Glomerular visceral epithelial cell (primary cell): ENCODE measurements around the gene CARD10.

Experiments
- DNase-seq: peaks from one replicate; pipeline ENCODE4 v3.0.0-alpha.2; 2016; ENCODE audit errors: extremely low spot score

Gene CARD10

DNA sequence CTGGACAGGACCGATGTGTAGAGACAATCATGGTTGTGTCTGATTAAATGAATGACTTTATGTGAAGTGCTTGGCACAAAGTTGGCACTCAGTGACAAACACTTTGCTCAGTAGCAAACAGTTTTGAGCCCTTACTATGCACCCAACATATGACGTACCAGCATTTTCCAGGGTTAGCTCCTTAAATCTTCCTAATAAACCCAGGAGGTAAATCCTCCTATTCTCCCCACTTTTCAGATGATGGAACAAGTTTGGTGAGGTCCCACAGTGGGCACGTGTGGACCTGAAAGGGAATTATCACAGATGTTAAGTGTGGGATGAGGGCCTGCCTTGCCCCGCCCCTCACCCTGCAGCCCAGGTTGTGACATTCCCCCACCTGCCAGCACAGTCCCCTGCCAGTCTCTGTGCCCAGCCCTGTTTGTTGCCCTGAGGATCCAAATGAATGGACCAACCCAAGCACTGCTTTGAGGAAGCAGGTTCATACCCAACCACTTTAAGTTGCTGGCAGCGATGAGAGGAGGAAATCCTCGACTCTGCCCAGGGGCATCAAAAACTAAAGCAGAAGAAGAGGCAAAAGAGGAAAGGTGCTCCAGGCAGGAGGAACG, 6.6 kb upstream of the CARD10 start:
- no peak for DNase-seq

DNA sequence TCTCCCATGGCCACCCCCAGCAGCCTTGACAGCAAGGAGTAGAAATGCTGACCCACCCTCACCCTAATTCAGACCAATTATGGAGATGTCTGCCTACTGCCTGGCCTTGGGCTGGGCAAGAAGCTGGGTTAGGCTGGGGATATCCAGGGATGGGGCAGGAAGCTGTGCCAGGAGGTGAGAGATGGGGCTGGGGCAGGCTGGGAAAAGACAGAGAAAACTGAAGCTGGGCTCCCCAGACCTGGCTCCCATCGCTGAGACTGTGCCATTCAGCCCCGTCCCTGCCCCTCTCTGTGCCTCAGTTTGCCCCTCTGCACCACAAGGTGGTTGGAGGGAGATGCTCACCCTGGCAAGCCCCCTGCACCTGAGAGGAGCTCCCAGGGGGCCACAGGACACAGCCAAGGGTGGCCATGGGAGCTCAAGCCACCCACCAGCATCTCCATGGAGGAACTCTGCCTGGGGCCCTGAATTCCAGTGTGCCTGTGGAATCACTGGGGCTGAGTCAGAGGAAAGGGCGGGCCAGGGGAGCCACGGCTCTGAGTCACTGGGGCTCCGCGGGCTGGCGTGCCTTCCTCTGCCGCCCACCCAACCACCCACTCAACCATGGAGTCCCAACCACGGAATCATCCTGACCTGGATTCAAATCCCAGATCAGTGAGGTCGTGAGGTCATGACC, 6.0 kb upstream of the CARD10 start:
- peak; percentile 73 for DNase-seq

DNA sequence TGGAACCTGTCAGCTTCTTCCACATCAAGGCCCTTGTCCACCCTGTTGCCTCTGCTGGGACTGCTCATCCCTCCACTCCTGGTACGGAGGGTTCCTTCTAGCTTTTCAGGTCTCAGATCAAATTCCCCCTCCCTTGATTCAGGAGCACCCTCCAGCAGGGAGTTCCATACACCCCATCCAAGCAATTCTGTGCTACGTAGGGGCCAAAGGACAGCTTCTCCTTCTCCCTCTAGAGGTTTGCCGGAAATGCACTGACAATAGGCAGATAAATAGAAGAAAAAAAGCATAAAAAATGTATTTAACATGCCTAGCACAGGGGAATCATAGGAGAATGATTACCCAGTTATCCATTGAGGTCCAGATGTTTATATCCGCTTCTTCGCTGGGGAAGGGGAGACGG, 3.3 kb upstream of the CARD10 start:
- no peak for DNase-seq

DNA sequence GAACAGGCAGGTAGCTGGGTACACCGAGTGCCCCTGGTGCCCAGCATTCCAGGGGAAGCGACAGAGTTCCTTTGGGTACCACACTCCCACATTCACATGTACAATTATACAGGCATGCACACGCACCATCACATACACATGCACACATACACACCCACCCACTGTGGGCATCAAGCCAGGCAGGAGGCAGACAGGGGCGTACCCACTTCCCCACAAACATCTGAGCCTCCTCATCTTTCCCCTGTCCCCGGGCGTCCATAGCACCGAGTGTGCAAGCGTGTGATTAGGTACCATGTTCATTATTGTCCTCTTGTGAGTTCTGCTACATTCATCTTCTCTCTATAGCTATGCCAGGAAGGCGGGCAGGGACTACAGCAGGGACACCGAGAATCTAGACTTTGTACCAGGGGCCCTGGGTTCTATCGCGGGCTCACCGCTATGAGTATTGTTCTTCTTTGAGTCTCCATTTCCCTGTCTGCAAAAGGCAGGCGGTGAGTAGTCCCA, 2.1 kb upstream of the CARD10 start:
- DNase-seq = no peak

DNA sequence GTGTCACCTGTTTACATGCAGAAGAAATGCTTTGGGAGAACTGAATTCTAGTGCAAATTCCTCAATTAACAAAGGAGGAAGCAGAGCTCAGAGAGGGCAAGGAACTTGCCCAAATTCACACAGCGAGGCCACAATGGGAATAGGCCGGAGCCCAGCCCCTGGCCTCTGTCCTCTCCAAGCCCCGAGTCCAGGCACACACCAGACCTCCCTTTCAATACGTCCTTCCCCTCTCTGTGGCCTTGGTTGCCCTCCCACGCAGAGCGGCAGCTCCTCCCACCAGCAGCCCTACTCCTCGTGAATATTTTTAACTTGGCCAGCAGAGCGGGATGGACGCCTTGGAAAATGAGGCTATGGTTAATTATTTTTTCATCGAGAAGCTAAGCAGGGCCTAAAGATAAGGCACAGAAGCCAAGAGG, 1.6 kb upstream of the CARD10 start:
- no peak for DNase-seq

DNA sequence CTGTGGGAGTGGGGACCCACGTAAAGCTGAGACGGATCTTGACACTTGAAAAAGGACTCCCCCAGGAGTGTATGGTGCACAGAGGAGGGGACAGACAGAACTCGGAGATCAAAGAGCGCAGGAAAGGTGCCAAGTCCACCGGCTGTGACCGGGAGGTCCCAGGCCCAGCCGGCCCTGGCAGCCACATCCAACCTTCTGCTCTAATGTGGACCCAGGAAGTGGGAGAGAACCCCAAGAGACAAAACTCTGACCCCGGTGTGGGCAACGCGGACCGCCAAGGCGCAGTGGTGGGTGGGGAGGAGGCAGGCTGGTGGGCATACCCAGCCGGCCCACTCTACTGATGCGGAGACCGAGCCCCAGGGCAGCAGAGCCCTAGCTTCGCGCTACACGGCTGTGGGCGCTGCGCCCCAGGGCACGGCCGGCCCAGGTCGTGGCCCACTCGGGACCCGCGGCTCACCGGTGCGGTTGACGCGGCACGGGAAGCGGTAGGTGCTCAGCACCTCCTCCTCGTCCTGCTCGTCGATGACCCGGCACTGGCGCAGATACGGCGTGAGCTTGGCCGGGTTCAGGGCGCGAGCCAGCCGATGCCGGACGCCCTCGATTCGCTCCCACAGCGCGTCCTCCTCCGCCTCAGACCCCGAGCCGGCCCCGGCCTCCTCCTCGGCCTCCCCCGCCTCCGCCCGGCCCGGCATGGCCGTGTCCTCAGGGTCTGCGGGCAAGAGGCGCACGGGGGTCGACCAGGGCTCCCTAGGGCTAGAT, 527 bp downstream of the CARD10 start:
- no peak for DNase-seq

DNA sequence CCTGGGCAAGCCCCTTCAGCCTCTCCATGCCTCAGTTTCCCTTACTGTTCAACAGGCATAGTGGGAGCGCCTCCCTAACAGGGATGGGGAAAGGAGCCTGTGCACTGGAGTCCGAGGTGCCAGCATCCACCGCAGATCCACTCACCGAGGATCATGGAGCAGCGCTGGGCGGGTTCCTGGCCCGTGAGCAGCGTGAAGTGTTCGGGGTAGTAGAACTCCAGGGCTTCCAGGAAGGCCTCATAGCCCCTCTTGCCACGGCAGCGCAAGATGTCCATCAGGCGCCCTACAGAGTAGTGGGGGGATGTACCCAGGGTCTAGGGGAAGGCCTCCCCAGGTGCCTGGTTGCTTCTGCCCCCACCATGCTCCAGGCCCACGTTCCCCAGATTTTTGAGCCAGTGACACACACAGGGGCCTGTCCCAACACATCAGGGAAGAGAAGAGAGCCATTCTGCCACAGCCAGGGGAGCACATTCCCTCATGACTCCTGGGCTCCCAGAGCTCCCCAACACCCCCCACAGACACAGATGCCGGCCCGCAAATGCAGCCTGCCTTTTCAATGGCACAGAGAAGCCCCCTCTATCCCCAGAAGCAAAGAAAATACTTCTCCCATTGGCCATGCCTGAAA, 1.3 kb downstream of the CARD10 start:
- DNase-seq = no peak

DNA sequence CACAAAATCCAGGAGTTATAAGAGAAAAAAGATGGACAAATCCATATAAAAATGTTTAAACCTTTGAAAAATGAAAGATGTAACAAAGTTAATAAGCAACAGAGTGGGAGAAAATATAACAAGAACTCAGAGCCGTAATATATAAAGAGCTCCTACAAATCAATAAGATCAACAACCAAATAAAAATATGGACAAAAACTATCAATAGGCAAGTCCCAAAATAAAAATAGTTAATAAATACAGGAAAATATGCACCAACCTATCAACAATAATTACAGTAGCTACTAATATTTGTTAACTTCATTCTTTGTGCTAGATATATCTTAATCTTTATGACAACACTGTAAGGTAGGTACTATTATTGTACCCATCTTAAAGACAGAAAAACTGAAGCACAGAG, 2.8 kb downstream of the CARD10 start:
- DNase-seq = no peak

DNA sequence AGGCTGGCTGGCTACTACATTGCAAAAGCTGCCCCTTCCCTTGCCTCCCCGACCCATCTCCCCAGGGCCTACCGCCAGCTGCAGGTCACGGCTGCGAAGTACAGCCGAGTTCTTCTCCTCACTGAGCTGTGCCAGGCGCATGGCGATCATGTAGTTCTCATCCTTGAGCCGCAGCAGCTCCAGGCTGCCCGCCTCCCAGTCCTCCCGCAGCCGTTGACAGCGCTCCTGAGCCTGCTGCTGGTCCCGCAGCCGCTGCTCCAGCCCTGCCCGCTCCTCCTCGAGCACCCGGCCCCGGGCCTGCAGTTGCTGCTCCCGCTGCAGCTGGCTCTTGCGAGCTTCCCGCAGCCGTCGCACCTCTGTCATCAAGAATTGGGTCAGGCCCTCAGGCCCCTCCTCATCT, 3.3 kb downstream of the CARD10 start:
- DNase-seq = no peak

DNA sequence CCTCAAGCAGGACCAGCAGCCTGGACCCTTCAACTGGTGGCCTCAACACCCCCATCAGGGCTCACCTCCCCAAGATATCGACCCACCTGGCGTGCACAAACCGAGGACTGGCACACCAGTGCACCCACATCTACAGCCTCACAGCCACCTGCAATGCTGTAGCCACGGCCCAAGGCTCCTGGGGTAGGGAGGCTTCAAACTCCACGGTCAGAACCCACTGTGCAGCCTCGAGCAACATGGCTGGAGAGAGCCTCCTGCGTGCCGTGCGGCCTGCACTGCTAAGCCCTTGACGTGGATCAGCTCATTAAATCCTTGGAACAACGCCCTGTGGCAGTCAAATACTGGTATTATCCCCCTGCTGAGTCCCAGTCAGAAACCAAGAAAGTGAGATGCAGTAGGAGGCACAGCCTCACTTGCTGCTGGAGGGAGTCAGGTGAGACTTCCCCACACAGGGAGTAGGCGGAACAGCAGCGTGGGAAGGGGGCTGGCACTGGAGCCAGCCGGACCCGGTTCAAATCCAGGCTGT, 4.6 kb downstream of the CARD10 start:
- no peak for DNase-seq

DNA sequence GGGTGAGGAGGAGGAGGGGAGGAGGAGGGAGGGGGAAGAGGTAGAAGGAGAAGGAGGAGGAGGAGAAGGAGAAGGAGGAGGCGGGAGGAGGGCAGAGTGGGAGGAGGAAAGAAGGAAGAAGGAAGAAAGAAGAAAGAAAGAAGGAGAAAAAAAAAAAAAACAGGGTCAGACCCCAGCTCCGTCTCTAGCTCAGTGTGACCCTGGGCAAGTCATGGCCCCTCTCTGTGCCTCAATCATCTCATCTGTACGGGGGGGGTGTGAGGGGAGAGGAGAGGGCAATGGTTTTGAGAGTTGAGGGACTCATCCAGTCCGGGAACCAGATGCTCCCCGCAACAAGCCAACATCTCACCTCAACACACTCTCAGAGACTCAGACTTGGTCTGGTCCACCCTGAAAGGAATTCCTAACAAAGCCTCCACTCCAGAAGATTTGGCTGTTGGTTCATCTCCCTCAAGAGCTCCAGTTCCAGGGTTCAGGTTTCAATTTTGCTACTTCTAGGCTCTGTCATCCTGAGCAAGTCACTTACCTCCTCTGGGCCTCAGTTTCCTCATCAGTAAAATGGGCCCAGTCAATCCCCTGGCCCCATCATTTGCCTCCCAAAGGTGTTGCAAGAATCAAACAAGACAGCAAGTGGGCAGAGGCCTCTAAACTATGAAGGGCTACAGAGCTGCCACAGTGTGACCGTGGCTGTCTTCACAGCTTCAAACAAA, 7.7 kb downstream of the CARD10 start:
- no peak for DNase-seq

DNA sequence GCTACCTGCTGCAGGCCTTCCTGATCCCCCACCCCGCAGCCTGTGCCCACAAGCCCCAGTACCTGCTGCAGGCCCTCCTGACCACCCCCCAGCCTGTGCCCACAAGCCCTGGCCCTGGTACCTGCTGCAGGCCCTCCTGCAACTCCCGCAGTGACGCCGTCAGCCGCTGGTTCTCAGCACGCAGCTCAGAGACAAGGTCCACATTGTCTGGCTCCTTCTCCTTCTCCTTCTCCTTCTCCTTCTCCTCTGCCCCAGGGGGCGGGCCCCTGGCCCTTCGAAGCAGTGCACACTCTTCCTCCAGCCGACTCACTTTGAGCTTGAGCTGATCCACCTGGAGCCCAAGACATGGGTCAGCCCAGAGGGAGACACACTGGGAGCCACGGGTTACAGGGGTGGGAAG, 9.1 kb downstream of the CARD10 start:
- no peak for DNase-seq

DNA sequence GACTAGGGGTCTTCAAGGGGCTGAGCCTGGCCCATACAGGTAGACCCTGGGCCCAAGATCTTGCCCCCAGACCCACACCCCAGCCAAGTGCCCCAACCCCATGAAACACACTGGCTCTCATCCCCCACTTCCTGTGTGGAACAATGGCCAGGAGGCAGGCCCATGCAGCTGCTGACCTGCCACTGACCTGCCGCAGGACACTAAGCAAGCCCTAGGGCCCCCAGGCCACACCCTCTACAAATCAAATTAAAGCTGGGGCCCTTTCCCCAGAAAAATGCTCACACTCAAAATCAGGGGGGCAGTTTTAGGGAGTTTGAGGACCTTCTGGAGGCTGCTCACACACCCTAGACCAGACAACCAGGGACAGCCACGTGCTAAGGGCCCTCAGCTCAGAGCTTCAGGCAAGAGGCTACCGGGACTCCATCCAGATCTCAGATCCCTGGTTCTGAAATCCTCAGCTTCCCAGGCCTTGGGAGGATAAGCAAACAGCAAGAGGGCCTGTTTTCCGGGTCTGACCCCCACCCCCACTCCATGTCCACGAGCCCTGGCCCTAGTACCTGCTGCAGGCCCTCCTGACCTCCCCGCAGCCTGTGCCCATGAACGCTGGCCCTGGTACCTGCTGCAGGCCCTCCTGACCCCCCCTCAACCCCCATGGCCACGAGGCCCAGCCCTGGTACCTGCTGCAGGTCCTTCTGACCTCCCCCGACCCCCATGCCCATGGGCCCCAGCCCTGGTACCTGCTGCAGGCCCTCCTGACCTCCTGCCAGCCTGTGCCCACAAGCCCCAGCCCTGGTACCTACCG, 10.0 kb downstream of the CARD10 start:
- DNase-seq = no peak

DNA sequence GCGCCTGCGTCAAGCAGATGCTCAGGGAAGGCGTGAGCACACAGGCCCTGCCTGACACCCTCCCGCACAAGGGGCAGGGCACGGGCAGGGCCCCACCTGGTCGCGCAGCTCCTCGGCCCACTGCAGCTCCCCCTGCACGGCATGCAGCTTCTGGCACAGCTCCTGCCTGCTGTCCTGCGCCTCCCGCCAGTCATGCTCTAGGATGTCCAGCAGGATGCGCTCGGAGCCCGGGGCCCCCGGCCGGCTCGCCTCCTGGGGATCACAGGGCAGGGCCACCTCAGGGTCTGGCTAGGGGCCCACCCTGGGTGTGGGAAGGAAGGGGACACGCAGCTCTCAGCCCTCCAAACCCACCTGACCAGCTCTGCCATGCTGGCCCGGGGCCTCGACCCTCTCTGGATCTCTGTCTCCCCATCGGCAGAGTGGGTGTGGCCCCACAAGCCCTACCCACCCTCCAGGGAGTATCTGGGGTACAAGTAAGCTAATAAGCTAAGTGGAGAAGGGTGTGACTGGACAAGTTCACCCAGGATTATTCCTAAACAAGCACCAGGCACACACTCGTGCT, 10.7 kb downstream of the CARD10 start:
- DNase-seq = no peak

DNA sequence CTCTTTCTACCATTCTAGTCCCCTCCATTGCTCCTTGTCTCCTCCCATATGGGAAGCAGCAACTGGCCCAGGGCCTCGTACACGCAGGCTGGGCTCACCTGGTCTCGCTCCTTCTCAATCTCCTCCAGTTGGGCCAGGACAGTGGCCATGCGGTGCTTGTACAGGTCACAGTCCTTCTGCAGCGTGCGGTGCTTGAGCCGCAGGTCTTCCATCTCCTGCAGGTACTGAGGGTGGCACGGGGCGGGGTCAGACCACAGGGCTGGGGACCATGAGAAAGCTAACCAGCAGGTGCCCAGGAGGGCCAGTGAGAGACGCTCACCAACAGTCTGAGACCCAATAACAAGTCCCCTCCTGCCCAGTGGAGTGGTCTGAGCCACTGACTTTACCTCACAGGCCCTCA, 11.5 kb downstream of the CARD10 start:
- no peak for DNase-seq

DNA sequence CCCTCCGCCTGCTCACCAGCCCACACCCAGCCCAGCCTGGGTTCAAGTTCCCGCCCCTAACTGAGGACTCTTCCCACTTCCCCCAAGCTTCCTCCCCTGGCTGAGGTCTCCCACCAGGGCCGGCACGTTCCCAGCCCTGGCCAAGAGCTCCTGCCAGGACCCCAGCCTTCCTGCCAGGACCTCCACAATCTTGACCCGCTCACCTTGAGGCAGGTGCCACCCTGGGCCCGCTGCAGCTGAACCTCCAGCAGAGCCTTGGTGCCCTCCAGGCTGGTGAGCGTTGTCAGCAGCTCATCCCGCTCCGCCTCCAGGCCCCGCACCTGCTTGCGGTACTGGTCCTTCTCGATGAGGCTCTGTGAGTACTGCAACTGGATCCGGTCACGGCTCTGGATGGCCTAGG, 13.2 kb downstream of the CARD10 start:
- DNase-seq = no peak

DNA sequence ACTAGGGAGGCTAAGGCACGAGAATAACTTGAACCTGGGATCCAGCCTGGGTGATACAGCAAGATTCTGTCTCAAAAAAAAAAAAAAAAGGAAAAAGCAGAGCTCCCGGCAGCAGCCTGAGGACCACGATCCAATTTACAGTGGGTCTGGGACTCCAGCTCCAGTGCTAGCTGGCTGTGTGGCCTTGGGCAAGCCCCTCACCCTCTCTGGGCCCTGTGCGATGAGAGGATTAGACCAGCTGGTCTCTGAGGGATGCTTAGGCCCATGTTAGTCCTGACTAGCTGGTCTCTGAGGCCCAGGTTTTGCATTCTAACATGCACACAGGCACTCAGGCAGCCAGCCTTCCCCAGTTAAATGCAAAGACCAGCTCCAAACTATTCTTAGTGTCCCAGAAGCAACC, 13.7 kb downstream of the CARD10 start:
- DNase-seq = no peak

DNA sequence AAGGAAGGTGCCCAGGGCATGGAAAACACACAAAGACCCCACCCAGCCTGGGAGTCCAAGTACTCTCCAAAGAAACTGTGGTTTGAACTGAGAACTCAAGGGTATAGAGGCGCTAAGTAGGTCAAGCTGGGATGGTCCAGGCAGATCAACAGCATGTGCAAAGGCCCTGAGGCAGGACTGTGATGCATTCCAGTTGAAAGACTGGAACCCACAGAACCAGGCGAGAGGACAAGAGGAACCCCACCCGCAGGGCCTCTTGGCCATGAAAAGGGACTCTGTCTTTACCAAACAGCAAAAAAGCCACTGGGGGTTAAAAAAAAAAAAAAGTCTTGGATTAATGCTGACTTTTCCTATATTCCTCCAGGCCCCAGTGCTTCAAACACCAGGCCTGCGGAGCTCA, 14.3 kb downstream of the CARD10 start:
- no peak for DNase-seq

DNA sequence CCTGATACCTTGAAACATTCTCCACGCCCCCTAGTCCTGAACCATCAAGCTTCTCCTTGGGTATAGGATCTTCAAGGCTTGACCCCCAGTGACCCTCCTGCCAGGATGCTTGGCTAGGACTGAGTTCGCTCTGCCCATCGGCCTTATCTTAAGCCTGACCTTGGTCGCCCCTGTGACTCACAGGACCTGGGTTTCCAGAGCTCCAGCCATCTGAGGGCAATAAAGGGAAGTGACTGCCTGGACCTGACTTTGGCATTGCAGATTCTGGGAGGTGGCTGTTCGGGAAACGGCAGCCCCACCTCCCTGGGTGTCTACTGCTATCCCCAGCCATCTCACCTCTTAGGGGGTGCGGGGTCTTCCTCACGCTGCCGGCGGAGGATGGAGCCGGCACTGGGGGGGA, 15.4 kb downstream of the CARD10 start:
- DNase-seq = no peak

DNA sequence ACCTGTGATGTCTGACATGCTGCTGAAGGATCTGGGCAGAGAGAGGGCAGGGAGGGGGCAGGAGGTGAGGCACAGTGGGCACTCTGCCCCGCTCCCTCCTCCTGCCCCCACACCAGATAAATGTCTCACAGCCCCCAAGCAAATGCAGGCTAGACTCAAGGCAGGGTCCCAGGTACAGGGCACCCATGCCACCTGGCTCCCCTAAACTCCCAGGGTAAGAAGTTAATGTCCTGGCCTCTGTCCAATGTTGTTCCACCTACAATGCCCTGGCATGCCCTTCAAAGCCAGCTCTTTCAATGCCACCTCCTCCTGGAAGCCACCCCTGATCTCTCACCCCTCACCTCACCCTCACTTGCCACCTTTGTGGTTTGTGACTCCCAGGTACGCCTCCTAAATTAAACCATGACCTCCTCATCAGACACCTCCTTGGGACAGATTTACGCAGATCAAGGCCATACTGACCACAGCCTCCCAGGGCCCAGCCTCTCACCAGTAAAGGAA, 16.0 kb downstream of the CARD10 start:
- no peak for DNase-seq
